Thyroid gland (tissue), 4 donors: ENCODE results near the gene PIGW. TPM values are rescaled to one million over a fixed set of nuclear protein-coding genes. Genes with fewer than 3 reads are reported as not detected.

Source experiments
- DNase-seq, 2 donors: peaks; one replicate each; pipeline ENCODE4 v3.0.0-alpha.2; 2019
- H3K27ac ChIP-seq, 3 donors: fragments of 200-600 bp; sonication (generic); 1 replicate in 2 of 3; 2 replicates in 1 of 3; pipeline ENCODE4 v1.5.1; 2016 to 2019; ENCODE audit warnings: mild to moderate bottlenecking in 1 of 3, moderate library complexity in 1 of 3
- H3K27me3 ChIP-seq: fragments of 200-600 bp; sonication (generic); one replicate; pipeline ENCODE4 v1.5.1; 2019
- H3K36me3 ChIP-seq, 2 donors: fragments of 200-600 bp; sonication (generic); one replicate each; pipeline ENCODE4 v1.5.1; 2016 to 2019
- H3K4me1 ChIP-seq, 2 donors: fragments of 200-600 bp; sonication (generic); one replicate each; pipeline ENCODE4 v1.5.1; 2017 to 2019
- H3K4me3 ChIP-seq, 3 donors: fragments of 200-600 bp; sonication (generic); replicated peaks in 1 of 3; 1 replicate in 2 of 3; 2 replicates in 1 of 3; pipeline ENCODE4 v1.5.1; 2016; ENCODE audit warnings: mild to moderate bottlenecking in 1 of 3
- H3K9me3 ChIP-seq: fragments of 200-600 bp; sonication (generic); one replicate; pipeline ENCODE4 v1.5.1; 2017
- POLR2A ChIP-seq, 2 donors: fragments of 450-650 bp; IDR thresholded peaks; one replicate each; pipeline ENCODE4 v1.6.1; 2017; ENCODE audit warnings: antibody characterized with exemption in 2 of 2, mild to moderate bottlenecking in 2 of 2, moderate library complexity in 1 of 2
- WGBS, 2 donors: methylation state at CpG; one replicate each; pipeline ENCODE4 v1.1.5; 2017; 5-methylcytosine and 5-hydroxymethylcytosine counted together
- intact Hi-C: fragments of 100-400 bp; cut with DNase I; formaldehyde crosslinking; loops from one replicate; pipeline ENCODE4 v1.15.1; 2023
- total RNA-seq, 4 donors: library from RNA; depleted of rRNA; stranded (reverse); fragments of >200 nt; gene quantifications; one replicate each; pipeline ENCODE4 v1.2.3, GENCODE V29; 2016
- TF ChIP-seq, protein P1 (sequence below), 6 experiments: fragments of 200-600 bp in 3 of 6; fragments of 450-650 bp in 3 of 6; sonication (generic) in 3 of 6; IDR thresholded peaks; one replicate each; pipeline ENCODE4 v1.5.1; 2016 to 2019; ENCODE audit warnings: antibody characterized with exemption in 6 of 6, mild to moderate bottlenecking in 2 of 6, inconsistent platforms in 1 of 6, moderate library complexity in 1 of 6

Gene PIGW
- total RNA-seq, 4 donors from 2014 or later = 6.1 to 12.5 (median 7.1) TPM

DNA sequence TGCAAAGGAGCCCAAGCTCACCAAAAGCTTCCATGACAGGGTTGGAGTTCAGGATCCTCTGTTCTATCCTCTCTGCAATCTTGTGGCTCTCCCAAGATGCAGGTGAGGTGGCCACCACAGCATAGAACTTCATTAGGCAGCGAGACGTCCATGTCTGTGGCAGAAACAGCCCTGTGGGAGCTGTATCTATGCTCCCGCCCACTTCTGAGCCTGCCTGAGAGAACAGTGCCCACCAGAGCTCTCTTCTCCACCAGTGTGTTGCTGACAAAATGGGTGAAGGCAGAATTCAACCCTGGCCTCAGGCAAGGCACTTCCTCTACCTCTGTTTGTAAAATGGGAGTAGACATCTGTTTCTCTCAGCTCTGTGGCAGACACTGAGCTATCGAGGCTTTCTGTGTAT, 18.9 kb upstream of the PIGW start:
- H3K27ac ChIP-seq = no peak overlapping the region
- no peak for DNase-seq
- no peaks in the 10 kb centered on the region for H3K4me1 ChIP-seq
- WGBS, 2 donors = 91 to 93% methylated on average over 4 of the region's 4 CpGs
- no peaks in the 10 kb centered on the region for H3K9me3 ChIP-seq
- peaks cover 3 to 10% of the 10 kb centered on the region in 2 donors for H3K36me3 ChIP-seq
- intact Hi-C loops = no loop called here
- H3K4me3 ChIP-seq = no peak overlapping the region
- TF ChIP-seq, protein P1, sequence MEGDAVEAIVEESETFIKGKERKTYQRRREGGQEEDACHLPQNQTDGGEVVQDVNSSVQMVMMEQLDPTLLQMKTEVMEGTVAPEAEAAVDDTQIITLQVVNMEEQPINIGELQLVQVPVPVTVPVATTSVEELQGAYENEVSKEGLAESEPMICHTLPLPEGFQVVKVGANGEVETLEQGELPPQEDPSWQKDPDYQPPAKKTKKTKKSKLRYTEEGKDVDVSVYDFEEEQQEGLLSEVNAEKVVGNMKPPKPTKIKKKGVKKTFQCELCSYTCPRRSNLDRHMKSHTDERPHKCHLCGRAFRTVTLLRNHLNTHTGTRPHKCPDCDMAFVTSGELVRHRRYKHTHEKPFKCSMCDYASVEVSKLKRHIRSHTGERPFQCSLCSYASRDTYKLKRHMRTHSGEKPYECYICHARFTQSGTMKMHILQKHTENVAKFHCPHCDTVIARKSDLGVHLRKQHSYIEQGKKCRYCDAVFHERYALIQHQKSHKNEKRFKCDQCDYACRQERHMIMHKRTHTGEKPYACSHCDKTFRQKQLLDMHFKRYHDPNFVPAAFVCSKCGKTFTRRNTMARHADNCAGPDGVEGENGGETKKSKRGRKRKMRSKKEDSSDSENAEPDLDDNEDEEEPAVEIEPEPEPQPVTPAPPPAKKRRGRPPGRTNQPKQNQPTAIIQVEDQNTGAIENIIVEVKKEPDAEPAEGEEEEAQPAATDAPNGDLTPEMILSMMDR (IDR thresholded peaks at IDR 0.05) = no peak
- no peak for TF ChIP-seq POLR2A (IDR thresholded peaks at IDR 0.05)
- H3K27me3 ChIP-seq = no peaks in the 10 kb centered on the region

DNA sequence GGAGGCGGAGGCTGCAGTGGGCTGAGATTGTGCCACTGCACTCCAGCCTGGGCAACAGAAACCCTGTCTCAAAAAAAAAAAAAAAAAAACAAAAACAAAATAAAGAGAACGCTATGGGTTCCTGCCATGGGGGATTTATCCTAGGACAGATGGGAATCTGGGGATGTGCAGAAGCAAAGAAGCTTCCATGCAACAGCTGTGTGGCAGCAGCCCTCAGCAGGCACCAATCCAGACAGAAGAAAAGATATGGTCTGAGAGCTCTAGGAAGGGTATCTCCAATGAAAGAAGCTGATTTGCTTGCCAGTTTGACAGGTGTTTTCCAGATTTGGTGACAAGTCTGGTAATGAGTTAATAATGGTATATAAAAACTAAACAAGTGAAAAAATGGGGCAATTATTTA, 11.7 kb upstream of the PIGW start:
- no peak overlapping the region for H3K27ac ChIP-seq
- peaks cover 6 to 25% of the 10 kb centered on the region in 2 donors for H3K36me3 ChIP-seq

DNA sequence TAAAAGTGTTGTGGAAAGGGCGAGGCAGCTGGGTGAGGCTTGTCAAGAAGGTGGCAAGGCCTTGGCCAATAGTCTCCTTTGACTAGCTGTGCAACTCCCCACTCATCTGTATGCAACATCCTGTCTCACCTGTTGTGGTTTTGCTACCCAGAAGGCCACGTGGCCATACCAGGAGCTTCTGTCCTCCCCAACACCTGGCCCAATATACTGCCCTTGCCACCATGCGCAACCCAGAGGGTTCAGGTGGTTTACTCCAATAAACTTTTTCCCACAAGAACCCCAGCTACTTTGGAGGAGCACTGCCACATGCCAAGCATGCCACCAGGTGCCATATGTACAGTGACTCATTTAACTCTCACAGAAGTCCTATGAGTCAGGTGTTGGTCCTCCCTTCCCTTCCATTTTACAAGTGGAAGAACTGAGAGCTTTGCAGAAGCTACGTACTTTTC, 10.3 kb upstream of the PIGW start:
- 86 to 90% methylated on average over 4 of the region's 4 CpGs for WGBS, 2 donors
- no peaks in the 10 kb centered on the region for H3K27me3 ChIP-seq
- intact Hi-C loops = no loop called here
- TF ChIP-seq, protein P1 (IDR thresholded peaks at IDR 0.05) = no peak
- TF ChIP-seq POLR2A (IDR thresholded peaks at IDR 0.05) = no peak
- peaks cover 6 to 25% of the 10 kb centered on the region in 2 donors for H3K36me3 ChIP-seq
- no peak overlapping the region for H3K27ac ChIP-seq
- H3K4me3 ChIP-seq = no peak overlapping the region
- no peaks in the 10 kb centered on the region for H3K9me3 ChIP-seq
- no peaks in the 10 kb centered on the region for H3K4me1 ChIP-seq
- DNase-seq = no peak

More for the DNA sequence above, 11.7 kb upstream of the PIGW start:
- no peak for TF ChIP-seq POLR2A (IDR thresholded peaks at IDR 0.05)
- TF ChIP-seq, protein P1 (IDR thresholded peaks at IDR 0.05) = no peak
- no peaks in the 10 kb centered on the region for H3K9me3 ChIP-seq
- no peak for DNase-seq
- H3K4me3 ChIP-seq = no peak overlapping the region
- WGBS, 2 donors = 94 to 100% methylated on average over 2 of the region's 2 CpGs
- no peaks in the 10 kb centered on the region for H3K27me3 ChIP-seq
- intact Hi-C loops = no loop called here
- H3K4me1 ChIP-seq = no peaks in the 10 kb centered on the region

DNA sequence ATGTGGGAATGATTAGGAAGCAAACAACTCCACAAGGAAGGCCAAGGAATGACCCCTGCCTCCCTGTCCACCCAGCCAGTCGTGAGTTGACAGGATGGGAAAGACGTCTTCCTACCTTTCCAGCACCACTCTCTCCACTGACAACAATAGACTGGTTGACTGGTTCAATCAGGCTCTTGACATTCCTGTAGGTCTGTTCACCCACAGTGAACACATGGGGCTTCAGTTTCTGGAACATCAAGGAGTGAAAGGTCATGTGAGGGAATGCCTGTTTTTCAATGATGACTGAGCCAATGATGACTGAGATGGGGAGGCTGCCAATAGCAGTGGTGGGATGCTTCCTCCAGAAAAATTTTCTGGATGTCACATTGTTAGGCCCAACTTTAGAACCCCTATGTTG, 9.7 kb upstream of the PIGW start:
- Histone ChIP-seq H3K9me3 (no peaks in the 10 kb centered on the region), H3K4me3 (no peak overlapping the region), H3K4me1 (no peaks in the 10 kb centered on the region), H3K36me3 (peaks cover 6 to 25% of the 10 kb centered on the region in 2 donors), H3K27me3 (no peaks in the 10 kb centered on the region), H3K27ac (no peak overlapping the region)
- intact Hi-C loops = no loop called here
- no peak for DNase-seq
- 71 to 74% methylated on average over 2 of the region's 2 CpGs for WGBS, 2 donors
- no peak for TF ChIP-seq POLR2A (IDR thresholded peaks at IDR 0.05)
- TF ChIP-seq, protein P1 (IDR thresholded peaks at IDR 0.05) = no peak

DNA sequence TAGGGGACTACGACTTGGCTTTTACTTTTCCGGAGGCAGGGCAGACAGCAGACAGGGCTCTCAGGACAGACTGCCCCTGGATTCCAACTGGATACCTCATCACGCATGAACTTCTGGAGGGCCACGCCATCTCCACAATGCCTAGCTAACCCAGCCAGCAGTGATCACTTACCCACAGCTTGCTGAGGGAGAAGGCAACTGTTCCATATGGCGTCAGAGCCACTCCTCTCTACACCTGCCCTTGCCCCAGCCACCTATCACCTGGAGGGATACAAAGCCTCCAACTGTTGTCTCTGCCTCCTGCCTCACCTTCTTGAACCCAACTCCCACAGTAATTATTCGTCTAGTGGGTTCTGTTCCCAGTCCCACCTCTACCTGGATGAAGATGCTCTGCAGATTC, 8.9 kb upstream of the PIGW start:
- Histone ChIP-seq H3K36me3 (peaks cover 6 to 25% of the 10 kb centered on the region in 2 donors), H3K4me1 (no peaks in the 10 kb centered on the region), H3K27me3 (no peaks in the 10 kb centered on the region), H3K27ac (no peak overlapping the region), H3K9me3 (no peaks in the 10 kb centered on the region), H3K4me3 (no peak overlapping the region)
- WGBS, 2 donors = 94 to 98% methylated on average over 6 of the region's 6 CpGs
- DNase-seq = no peak
- TF ChIP-seq POLR2A (IDR thresholded peaks at IDR 0.05) = no peak
- TF ChIP-seq, protein P1 (IDR thresholded peaks at IDR 0.05) = no peak
- intact Hi-C loops = no loop called here
